Adrenal gland (tissue), 12 donors: ENCODE measurements around the gene DNAH12. TPM values are rescaled to one million over a fixed set of nuclear protein-coding genes. Genes with fewer than 3 reads are reported as not detected.

Experiments used
- DNase-seq, 7 donors: peaks; one replicate each; pipeline ENCODE4 v3.0.0-alpha.2; 2019 to 2020
- H3K27ac ChIP-seq, 5 donors: fragments of 200-600 bp; sonication (generic) in 4 of 5; 1 replicate in 3 of 5; 2 replicates in 2 of 5; pipeline versions ENCODE4 v1.5.1 to v1.8.0; 2016 to 2020; ENCODE audit warnings: mild to moderate bottlenecking in 1 of 5
- H3K27me3 ChIP-seq: fragments of 200-600 bp; 2 replicates; pipeline ENCODE4 v1.8.0; 2021
- H3K36me3 ChIP-seq, 2 donors: fragments of 200-600 bp; replicated peaks in 1 of 2; 1 replicate in 1 of 2; 2 replicates in 1 of 2; pipeline versions ENCODE4 v1.5.1 to v1.8.0; 2018 to 2022
- H3K4me1 ChIP-seq, 2 donors: fragments of 200-600 bp; replicated peaks in 1 of 2; 1 replicate in 1 of 2; 2 replicates in 1 of 2; pipeline versions ENCODE4 v1.5.1 to v1.8.0; 2018 to 2021
- H3K4me3 ChIP-seq, 4 donors: fragments of 200-600 bp; sonication (generic) in 3 of 4; one replicate each; pipeline ENCODE4 v1.5.1; 2016 to 2018
- H3K9me3 ChIP-seq, 3 donors: fragments of 200-600 bp; sonication (generic) in 1 of 3; replicated peaks in 1 of 3; 1 replicate in 2 of 3; 2 replicates in 1 of 3; pipeline versions ENCODE4 v1.5.1 to v1.8.0; 2016 to 2021
- POLR2A ChIP-seq, 2 donors: fragments of 450-650 bp; IDR thresholded peaks; one replicate each; pipeline ENCODE4 v1.6.1; 2017; ENCODE audit warnings: antibody characterized with exemption in 2 of 2, mild to moderate bottlenecking in 2 of 2, moderate library complexity in 1 of 2
- WGBS, 4 donors: extraction: QIAGEN DNeasy Blood & Tissue Kit in 2 of 4; methylation state at CpG; one replicate each; pipeline versions ENCODE4 v1.1.5 to v1.1.7; 2013 to 2017; 5-methylcytosine and 5-hydroxymethylcytosine counted together
- intact Hi-C, 2 donors: fragments of 100-400 bp; cut with DNase I; formaldehyde crosslinking; loops; one replicate each; pipeline versions ENCODE4 v1.14.1 to v1.15.0; 2022 to 2023
- polyA plus RNA-seq, 3 donors: library from polyadenylated mRNA; stranded (reverse); fragments of 200-250 nt in 2 of 3; fragments of 350-450 nt in 1 of 3; fragmentation: Illumina TruSeq in 1 of 3; extraction: RNeasy Lipid Tissue Mini Kit (QIAGEN cat#74804) in 1 of 3; gene quantifications; one replicate each; pipeline ENCODE4 v1.2.3, GENCODE V29; 2013 to 2014
- total RNA-seq, 9 donors: library from RNA; depleted of rRNA in 4 of 9; stranded (reverse); fragments of >200 nt in 4 of 9; fragments of 120-200 nt in 1 of 9; fragmentation: NEBNext Ultra II Directional in 1 of 9; extraction: Animal tissue kit (Norgen Biotek cat#: 25700) in 1 of 9; gene quantifications; one replicate each; pipeline versions ENCODE4 v1.1.0 to v1.2.4, GENCODE V29; 2013 to 2023
- TF ChIP-seq, protein P1 (sequence below), 6 experiments: fragments of 450-650 bp in 4 of 6; fragments of 200-600 bp in 2 of 6; sonication (generic) in 1 of 6; IDR thresholded peaks; 1 replicate in 5 of 6; 2 replicates in 1 of 6; pipeline versions ENCODE4 v1.5.1 to v1.8.0; 2016 to 2021; ENCODE audit warnings: antibody characterized with exemption in 6 of 6, mild to moderate bottlenecking in 2 of 6, moderate library complexity in 1 of 6
- donor health status: healthy with polysubstance abuse.
- donor health status: Bipolar disorder and iron deficiency.
- donor health status: DM: yes; HTN: yes; CAD: no.
- donor health status: DM: no; HTN: no; CAD: no.
- donor health status: DM: no; HTN: no; CAD: no.
- donor health status: DM: yes; HTN: yes; CAD: no.

Gene DNAH12
- total and polyA plus RNA-seq, 12 donors = 0.16 to 1.8 (median 0.58) TPM

DNA sequence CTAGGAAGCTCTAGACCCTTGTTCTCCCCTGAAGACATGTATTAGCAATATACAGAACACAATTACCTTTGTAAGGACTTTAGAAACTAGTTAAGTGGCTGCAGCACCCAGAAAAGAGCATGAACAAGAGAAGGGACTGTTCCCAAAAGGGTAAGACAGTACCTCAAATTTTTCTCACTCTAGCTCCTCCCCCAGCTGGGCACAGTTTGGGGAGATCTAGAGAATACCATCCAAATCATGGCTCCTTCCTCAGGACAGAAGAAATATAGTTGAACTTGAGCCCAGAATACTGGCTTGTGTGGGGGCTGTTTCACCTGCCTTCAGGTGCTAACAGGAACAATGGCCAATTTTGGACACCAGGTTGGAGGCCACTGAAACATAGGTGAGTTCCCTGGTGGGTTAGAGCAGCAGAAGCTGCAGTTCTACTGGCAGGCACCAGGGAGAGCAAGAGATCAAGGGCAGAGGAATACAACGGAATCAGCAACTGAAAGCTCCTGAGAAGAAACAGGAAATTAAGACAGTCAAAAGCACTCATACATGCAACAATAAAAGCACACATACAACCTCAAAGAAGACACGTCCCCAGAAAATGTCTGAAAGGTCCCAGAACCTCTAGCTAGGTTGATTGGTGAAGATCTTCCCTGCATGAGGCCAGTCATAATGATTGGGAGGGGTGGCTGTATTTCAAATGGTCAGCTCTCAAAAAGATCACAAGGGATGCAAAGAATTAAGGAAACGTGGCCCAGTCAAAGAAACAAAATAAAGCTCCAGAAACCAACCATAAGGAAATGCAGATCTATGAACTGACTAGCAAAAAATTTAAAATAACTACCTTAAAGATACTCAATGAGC lies 146.7 kb downstream of the DNAH12 start:
- Histone ChIP-seq H3K4me1 (no peaks in the 10 kb centered on the region), H3K27ac (no peak overlapping the region), H3K36me3 (no peaks in the 10 kb centered on the region), H3K27me3 (no peaks in the 10 kb centered on the region), H3K4me3 (peak overlapping the region in 1 of 4 donors; percentile 18), H3K9me3 (no peaks in the 10 kb centered on the region)
- intact Hi-C loops = no loop called here
- peak; percentile 49 to 72 (median 60) for DNase-seq
- 2 to 18% (median 11%) methylated on average over 3 of the region's 3 CpGs for WGBS, 4 donors
- no peak for TF ChIP-seq POLR2A (IDR thresholded peaks at IDR 0.05)
- TF ChIP-seq, protein P1, sequence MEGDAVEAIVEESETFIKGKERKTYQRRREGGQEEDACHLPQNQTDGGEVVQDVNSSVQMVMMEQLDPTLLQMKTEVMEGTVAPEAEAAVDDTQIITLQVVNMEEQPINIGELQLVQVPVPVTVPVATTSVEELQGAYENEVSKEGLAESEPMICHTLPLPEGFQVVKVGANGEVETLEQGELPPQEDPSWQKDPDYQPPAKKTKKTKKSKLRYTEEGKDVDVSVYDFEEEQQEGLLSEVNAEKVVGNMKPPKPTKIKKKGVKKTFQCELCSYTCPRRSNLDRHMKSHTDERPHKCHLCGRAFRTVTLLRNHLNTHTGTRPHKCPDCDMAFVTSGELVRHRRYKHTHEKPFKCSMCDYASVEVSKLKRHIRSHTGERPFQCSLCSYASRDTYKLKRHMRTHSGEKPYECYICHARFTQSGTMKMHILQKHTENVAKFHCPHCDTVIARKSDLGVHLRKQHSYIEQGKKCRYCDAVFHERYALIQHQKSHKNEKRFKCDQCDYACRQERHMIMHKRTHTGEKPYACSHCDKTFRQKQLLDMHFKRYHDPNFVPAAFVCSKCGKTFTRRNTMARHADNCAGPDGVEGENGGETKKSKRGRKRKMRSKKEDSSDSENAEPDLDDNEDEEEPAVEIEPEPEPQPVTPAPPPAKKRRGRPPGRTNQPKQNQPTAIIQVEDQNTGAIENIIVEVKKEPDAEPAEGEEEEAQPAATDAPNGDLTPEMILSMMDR (IDR thresholded peaks at IDR 0.05) = peak; percentile 80 to 94 (median 85)

DNA sequence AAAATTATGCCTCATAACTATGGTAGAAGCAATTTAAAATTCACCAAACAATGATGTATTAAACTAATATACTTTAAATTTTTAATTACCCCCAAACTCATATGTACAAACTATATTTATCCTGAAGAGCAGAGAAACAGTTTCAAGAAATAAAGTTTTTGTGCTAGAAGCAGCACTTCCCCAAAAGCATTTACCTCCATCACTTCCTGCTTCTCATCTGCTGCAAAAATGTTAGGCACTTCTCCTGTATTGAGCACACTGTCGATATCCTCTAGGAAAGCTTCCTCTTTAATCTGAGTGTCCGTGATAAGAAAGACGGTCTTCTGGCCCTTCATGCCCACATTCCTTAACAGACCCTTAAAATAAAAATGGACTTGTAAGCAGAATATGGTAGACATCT lies 150.2 kb downstream of the DNAH12 start:
- H3K4me3 ChIP-seq = no peak overlapping the region
- 52 to 61% (median 59%) methylated on average over 3 of the region's 3 CpGs for WGBS, 4 donors
- H3K27ac ChIP-seq = no peak overlapping the region
- no peak for DNase-seq
- TF ChIP-seq, protein P1 (IDR thresholded peaks at IDR 0.05) = no peak
- no peak for TF ChIP-seq POLR2A (IDR thresholded peaks at IDR 0.05)
- H3K36me3 ChIP-seq = no peaks in the 10 kb centered on the region
- no peaks in the 10 kb centered on the region for H3K27me3 ChIP-seq
- intact Hi-C loops = no loop called here
- H3K9me3 ChIP-seq = no peaks in the 10 kb centered on the region
- H3K4me1 ChIP-seq = no peaks in the 10 kb centered on the region

DNA sequence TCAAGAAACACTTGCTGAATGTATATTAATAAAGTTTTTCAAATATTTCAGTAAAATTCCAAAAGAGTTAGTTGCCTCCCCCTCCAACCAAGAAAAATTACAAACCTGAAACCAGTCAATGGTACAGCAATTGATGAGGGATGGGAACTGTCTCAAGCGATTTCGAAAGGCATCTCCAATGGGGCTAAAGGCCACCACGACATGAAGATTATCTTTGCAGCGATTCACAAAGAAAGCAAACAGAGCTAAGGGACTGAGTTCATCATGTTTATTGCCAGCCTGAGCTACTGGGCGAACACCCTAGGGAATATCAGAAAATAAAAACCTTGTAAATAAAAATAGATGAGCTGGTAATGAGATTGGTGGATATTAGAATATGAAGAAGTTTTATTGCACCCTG lies 152.4 kb downstream of the DNAH12 start:
- H3K9me3 ChIP-seq = no peaks in the 10 kb centered on the region
- TF ChIP-seq POLR2A (IDR thresholded peaks at IDR 0.05) = no peak
- TF ChIP-seq, protein P1 (IDR thresholded peaks at IDR 0.05) = no peak
- no peak overlapping the region for H3K27ac ChIP-seq
- 79 to 85% (median 83%) methylated on average over 5 of the region's 5 CpGs for WGBS, 4 donors
- no peaks in the 10 kb centered on the region for H3K27me3 ChIP-seq
- no peaks in the 10 kb centered on the region for H3K36me3 ChIP-seq
- DNase-seq = no peak
- intact Hi-C loops = no loop called here
- H3K4me1 ChIP-seq = no peaks in the 10 kb centered on the region
- no peak overlapping the region for H3K4me3 ChIP-seq

DNA sequence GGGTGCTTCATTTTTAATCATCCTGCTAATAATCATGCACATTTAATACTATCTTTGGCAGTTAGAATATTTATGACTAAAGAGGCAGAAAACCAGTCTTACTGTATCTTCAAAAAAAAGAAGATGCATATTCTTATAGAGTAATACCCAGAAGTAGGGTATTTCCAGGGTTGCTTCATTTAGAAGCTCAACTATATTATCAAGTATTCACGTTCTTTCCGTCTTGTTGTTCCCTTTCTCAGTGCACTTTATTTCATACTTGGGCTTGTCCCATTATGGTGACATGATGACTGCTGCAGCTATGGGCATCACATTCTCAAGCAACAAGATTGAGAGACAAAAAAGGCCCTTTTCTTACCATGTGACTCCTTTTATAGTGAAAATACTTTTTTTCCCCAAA lies 154.9 kb downstream of the DNAH12 start:
- WGBS, 4 donors = 77 to 95% (median 83%) methylated on average over 2 of the region's 2 CpGs
- H3K27ac ChIP-seq = no peak overlapping the region

More for the DNA sequence above, 154.9 kb downstream of the DNAH12 start:
- H3K36me3 ChIP-seq = no peaks in the 10 kb centered on the region
- H3K4me1 ChIP-seq = peaks cover 0 to 7% of the 10 kb centered on the region in 2 donors
- no peak for TF ChIP-seq POLR2A (IDR thresholded peaks at IDR 0.05)
- TF ChIP-seq, protein P1 (IDR thresholded peaks at IDR 0.05) = no peak
- H3K4me3 ChIP-seq = no peak overlapping the region
- H3K27me3 ChIP-seq = no peaks in the 10 kb centered on the region
- no peaks in the 10 kb centered on the region for H3K9me3 ChIP-seq
- DNase-seq = no peak
- intact Hi-C loops = no loop called here
